ENCODE results near the gene FBXW10B. TPM values are rescaled to one million over a fixed set of nuclear protein-coding genes. Genes with fewer than 3 reads are reported as not detected.
A peak's percentile ranks its signal among the peaks of the same experiment; 100 is the strongest.
"Not testable (repeated sequence)": the region's sequence is repeated elsewhere in the genome, so short reads cannot be mapped to it uniquely, and the experiment has no call there.

FBXW10B gene
- total RNA-seq, 2 experiments from 2014 or later, result 0.15 to 0.35 TPM

GRCh38 chr17:15616828-15617227 is 2.7 kb downstream of the FBXW10B start:
- H3K27me3 Mint-ChIP-seq; H3K27ac Mint-ChIP-seq; H3K36me3 Mint-ChIP-seq (ENCODE audit: low read depth); DNase-seq; H3K9me3 Mint-ChIP-seq; H3K4me1 Mint-ChIP-seq; H3K4me3 Mint-ChIP-seq; CTCF ChIA-PET; POLR2A ChIA-PET: not testable (repeated sequence)

- H3K36me3 Mint-ChIP-seq (ENCODE audit: low read depth); H3K4me3 Mint-ChIP-seq; H3K4me1 Mint-ChIP-seq; H3K27ac Mint-ChIP-seq; H3K27me3 Mint-ChIP-seq; POLR2A ChIA-PET; DNase-seq; H3K9me3 Mint-ChIP-seq; CTCF ChIA-PET: not testable (repeated sequence)
Measured at GRCh38 chr17:15615850-15616249, 3.7 kb downstream of the FBXW10B start.

- POLR2A ChIA-PET; DNase-seq; H3K9me3 Mint-ChIP-seq; H3K27ac Mint-ChIP-seq; H3K4me1 Mint-ChIP-seq; H3K27me3 Mint-ChIP-seq; H3K36me3 Mint-ChIP-seq (ENCODE audit: low read depth); H3K4me3 Mint-ChIP-seq; CTCF ChIA-PET: not testable (repeated sequence)
Measured at GRCh38 chr17:15613111-15613510, 6.4 kb downstream of the FBXW10B start.

GRCh38 chr17:15592960-15593359 is 26.5 kb downstream of the FBXW10B start:
- CTCF ChIA-PET; DNase-seq; H3K4me3 Mint-ChIP-seq; H3K36me3 Mint-ChIP-seq (ENCODE audit: low read depth); H3K27me3 Mint-ChIP-seq; POLR2A ChIA-PET; H3K9me3 Mint-ChIP-seq; H3K27ac Mint-ChIP-seq: not testable (repeated sequence)
- peaks cover 29% of the 10 kb centered on the region for H3K4me1 Mint-ChIP-seq

- H3K27me3 Mint-ChIP-seq; H3K4me3 Mint-ChIP-seq; H3K36me3 Mint-ChIP-seq (ENCODE audit: low read depth); POLR2A ChIA-PET; H3K9me3 Mint-ChIP-seq; CTCF ChIA-PET; DNase-seq; H3K27ac Mint-ChIP-seq: not testable (repeated sequence)
- peaks cover 31% of the 10 kb centered on the region for H3K4me1 Mint-ChIP-seq
Measured at GRCh38 chr17:15591986-15592385, 27.5 kb downstream of the FBXW10B start.

- DNase-seq; H3K27me3 Mint-ChIP-seq; POLR2A ChIA-PET; H3K9me3 Mint-ChIP-seq; H3K36me3 Mint-ChIP-seq (ENCODE audit: low read depth); CTCF ChIA-PET: not testable (repeated sequence)
- Mint-ChIP-seq H3K27ac (peak overlapping the region; percentile 93), H3K4me3 (peak overlapping the region; percentile 16), H3K4me1 (peaks cover 31% of the 10 kb centered on the region)
Measured at GRCh38 chr17:15590844-15591243, 28.7 kb downstream of the FBXW10B start.

GRCh38 chr17:15589544-15590536 is 29.7 kb downstream of the FBXW10B start:
- H3K9me3 Mint-ChIP-seq; CTCF ChIA-PET; POLR2A ChIA-PET; H3K36me3 Mint-ChIP-seq (ENCODE audit: low read depth); H3K27me3 Mint-ChIP-seq: not testable (repeated sequence)
- DNase-seq, result peak; percentile 54
- H3K4me1 Mint-ChIP-seq, result peaks cover 31% of the 10 kb centered on the region
- peak overlapping the region; percentile 64 for H3K4me3 Mint-ChIP-seq
- peak overlapping the region; percentile 93 for H3K27ac Mint-ChIP-seq

- POLR2A ChIA-PET, H3K9me3 Mint-ChIP-seq: not testable (repeated sequence)
Measured at GRCh38 chr17:15588017-15588416, 31.5 kb downstream of the FBXW10B start.

GRCh38 chr17:15583313-15583712 is 36.2 kb downstream of the FBXW10B start:
- H3K27ac Mint-ChIP-seq; CTCF ChIA-PET; POLR2A ChIA-PET; H3K4me3 Mint-ChIP-seq; H3K9me3 Mint-ChIP-seq; H3K36me3 Mint-ChIP-seq (ENCODE audit: low read depth); H3K4me1 Mint-ChIP-seq; H3K27me3 Mint-ChIP-seq; DNase-seq: not testable (repeated sequence)

More at GRCh38 chr17:15588017-15588416, 31.5 kb downstream of the FBXW10B start:
- CTCF ChIA-PET; DNase-seq; H3K27me3 Mint-ChIP-seq; H3K36me3 Mint-ChIP-seq (ENCODE audit: low read depth); H3K4me3 Mint-ChIP-seq: not testable (repeated sequence)
- H3K4me1 Mint-ChIP-seq, result peaks cover 27% of the 10 kb centered on the region
- peak overlapping the region; percentile 1 for H3K27ac Mint-ChIP-seq

- POLR2A ChIA-PET; H3K9me3 Mint-ChIP-seq; DNase-seq; H3K27me3 Mint-ChIP-seq; H3K36me3 Mint-ChIP-seq (ENCODE audit: low read depth); CTCF ChIA-PET; H3K27ac Mint-ChIP-seq; H3K4me1 Mint-ChIP-seq; H3K4me3 Mint-ChIP-seq: not testable (repeated sequence)
Measured at GRCh38 chr17:15581462-15581861, 38.0 kb downstream of the FBXW10B start.

- H3K27ac Mint-ChIP-seq; DNase-seq; H3K4me3 Mint-ChIP-seq; H3K4me1 Mint-ChIP-seq; H3K9me3 Mint-ChIP-seq; CTCF ChIA-PET; H3K36me3 Mint-ChIP-seq (ENCODE audit: low read depth); POLR2A ChIA-PET: not testable (repeated sequence)
- peaks cover 10% of the 10 kb centered on the region for H3K27me3 Mint-ChIP-seq
Measured at GRCh38 chr17:15576848-15577247, 42.7 kb downstream of the FBXW10B start.

GRCh38 chr17:15574660-15575059 is 44.8 kb downstream of the FBXW10B start:
- H3K4me3 Mint-ChIP-seq; DNase-seq; H3K27ac Mint-ChIP-seq; H3K9me3 Mint-ChIP-seq; H3K4me1 Mint-ChIP-seq; POLR2A ChIA-PET; H3K36me3 Mint-ChIP-seq (ENCODE audit: low read depth); CTCF ChIA-PET: not testable (repeated sequence)
- peaks cover 15% of the 10 kb centered on the region for H3K27me3 Mint-ChIP-seq

- H3K4me3 Mint-ChIP-seq; H3K9me3 Mint-ChIP-seq; POLR2A ChIA-PET; H3K4me1 Mint-ChIP-seq; CTCF ChIA-PET; H3K36me3 Mint-ChIP-seq (ENCODE audit: low read depth); DNase-seq; H3K27ac Mint-ChIP-seq: not testable (repeated sequence)
- peaks cover 15% of the 10 kb centered on the region for H3K27me3 Mint-ChIP-seq
Measured at GRCh38 chr17:15573870-15574269, 45.6 kb downstream of the FBXW10B start.

All from activated CD4-positive, alpha-beta memory T cell treated with anti-CD3 and anti-CD28 coated beads, Interleukin-2, amount 10 ng/mL, durations not matched to agents 7 days and 5 days (primary cell).